Activated CD8-positive, alpha-beta memory T cell treated with anti-CD3 and anti-CD28 coated beads, Interleukin-2, amount 50 U/mL, for 1 hour (primary cell): Measurements from ENCODE around the gene RPS6KA4.
"Not testable (repeated sequence)": the region's sequence is repeated elsewhere in the genome, so short reads cannot be mapped to it uniquely, and the experiment has no call there.

Experiments used
- DNase-seq: peaks from one replicate; pipeline ENCODE4 v3.0.0-alpha.2; 2020; ENCODE audit errors: extremely low read depth

The RPS6KA4 gene

DNA sequence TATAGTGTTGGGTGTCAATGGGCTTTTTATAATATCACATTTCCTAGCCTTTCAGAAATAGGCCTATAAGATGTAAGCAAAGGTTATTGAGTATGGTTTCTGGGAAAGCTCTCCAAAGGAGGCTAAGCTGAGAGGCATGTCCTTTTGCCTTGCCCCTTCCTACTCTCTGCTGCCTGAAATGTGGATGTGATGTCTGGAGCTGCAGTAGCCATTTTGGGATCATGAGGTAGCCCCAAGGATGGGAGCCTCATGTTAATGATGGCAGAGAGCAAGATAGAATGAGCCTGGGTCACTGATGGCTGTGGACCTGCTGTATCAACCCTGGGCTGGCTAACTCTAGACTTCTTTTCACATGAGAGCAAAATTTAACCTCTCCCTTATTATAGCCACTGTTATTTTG is 29.0 kb downstream of the RPS6KA4 start:
- DNase-seq, result no peak

GRCh38 chr11:64388894-64389293 is 29.9 kb downstream of the RPS6KA4 start:
- DNase-seq, result no peak

DNA sequence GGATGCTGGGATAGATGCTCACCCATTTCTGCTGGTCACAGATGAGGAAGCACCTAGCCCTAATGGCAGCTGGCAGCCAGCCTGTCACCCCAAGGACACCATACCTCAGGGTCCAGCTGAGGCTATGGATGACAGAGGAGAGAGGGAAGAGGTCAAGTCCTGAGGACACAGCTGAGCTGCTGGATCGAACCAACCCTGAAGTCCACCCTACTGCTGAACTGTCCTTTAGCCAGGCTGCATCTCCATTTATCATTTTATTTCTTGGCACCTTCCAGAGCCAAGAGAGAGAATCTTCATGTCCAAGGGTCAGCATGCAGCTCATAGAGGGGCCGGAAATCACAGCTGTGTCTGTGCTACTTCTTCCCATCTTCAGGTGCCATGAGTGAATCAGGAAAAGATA is 30.9 kb downstream of the RPS6KA4 start:
- no peak for DNase-seq

- DNase-seq, result no peak
Measured at GRCh38 chr11:64390558-64390957, 31.6 kb downstream of the RPS6KA4 start.

DNA sequence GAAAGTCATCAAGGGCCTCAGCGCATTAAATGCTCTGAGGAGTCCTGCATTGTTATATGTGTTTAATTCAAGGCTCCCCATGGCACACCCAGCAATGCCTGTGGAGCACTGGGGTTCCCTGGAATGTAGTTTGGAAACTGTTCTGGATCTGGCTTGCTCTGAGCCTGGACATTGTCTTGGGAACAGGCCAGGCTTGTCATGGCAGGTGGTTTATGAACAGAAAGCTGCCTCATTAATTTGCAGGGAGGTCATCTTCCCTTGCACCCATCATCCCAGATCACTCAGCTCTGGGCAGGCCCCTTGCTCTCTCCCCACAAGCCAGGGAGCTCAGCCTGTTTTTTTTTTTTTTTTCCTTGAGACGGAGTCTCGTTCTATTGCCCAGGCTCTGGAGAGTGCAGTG is 32.9 kb downstream of the RPS6KA4 start:
- no peak for DNase-seq

GRCh38 chr11:64395545-64396078 is 36.6 kb downstream of the RPS6KA4 start:
- DNase-seq, result no peak

DNA sequence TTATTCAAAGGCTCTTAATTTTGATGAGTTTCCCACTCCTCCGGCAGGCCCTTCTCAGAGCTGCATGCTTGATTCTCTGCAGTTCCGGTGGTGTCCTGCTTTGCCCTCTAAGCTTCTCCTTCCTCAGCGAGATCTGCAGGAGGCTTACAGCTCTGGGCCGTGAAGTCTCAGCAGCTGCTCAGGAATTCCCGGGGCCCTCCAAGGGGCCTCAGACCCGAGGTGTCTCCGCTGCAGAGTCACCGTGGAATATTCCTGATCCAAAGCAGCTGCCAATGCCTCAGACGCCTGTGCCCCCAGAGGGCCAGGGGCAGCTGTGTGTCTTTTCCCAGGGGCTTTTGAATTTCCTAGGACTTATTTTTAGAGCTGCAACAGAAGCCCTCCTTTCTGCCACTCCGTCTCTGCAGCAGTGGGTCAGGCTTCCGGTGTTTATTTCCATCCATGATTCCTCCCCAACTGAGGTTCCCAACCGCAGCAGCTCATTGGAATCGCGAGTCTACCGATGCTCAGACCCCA is 37.2 kb downstream of the RPS6KA4 start:
- DNase-seq, result no peak

- DNase-seq, result no peak
Measured at GRCh38 chr11:64400102-64400501, 41.1 kb downstream of the RPS6KA4 start.

- DNase-seq, result no peak
Measured at GRCh38 chr11:64400667-64401066, 41.7 kb downstream of the RPS6KA4 start.

DNA sequence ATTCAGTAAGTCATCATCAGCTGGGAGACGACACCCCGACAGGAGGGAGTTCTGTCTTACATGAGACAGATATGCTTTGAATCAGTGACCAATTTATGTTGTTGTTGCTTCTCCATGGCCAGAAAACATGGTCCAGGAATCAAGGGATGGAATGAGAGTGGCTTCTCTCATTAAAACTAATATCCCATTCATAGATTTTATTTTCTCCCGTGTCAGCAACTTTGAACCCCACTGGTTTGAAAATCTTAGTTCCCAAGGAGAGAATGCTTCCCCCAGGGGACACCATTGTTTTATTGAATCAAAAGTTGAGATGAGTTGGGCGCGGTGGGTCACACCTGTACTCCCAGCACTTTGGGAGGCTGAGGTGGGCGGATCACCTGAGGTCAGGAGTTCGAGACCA is 42.8 kb downstream of the RPS6KA4 start:
- DNase-seq, result no peak

DNA sequence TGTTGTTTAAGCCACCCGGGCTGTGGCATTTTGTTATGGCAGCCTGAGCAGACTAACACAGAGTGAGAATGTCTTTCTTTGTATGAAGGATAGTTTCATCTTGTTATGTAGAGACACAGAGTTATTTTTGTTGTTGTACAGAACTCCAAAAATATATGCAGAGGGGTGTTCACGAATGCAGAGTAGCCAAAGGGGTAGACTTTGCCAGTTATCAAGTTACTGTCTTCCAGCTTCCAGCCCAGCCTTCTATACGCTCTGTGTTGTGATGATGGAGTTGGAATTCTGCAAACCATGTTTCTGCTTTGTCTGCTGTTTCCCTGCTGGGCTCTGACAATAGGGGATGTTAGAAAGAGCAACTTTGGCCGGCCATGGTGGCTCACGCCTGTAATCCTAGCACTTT is 44.1 kb downstream of the RPS6KA4 start:
- no peak for DNase-seq

DNA sequence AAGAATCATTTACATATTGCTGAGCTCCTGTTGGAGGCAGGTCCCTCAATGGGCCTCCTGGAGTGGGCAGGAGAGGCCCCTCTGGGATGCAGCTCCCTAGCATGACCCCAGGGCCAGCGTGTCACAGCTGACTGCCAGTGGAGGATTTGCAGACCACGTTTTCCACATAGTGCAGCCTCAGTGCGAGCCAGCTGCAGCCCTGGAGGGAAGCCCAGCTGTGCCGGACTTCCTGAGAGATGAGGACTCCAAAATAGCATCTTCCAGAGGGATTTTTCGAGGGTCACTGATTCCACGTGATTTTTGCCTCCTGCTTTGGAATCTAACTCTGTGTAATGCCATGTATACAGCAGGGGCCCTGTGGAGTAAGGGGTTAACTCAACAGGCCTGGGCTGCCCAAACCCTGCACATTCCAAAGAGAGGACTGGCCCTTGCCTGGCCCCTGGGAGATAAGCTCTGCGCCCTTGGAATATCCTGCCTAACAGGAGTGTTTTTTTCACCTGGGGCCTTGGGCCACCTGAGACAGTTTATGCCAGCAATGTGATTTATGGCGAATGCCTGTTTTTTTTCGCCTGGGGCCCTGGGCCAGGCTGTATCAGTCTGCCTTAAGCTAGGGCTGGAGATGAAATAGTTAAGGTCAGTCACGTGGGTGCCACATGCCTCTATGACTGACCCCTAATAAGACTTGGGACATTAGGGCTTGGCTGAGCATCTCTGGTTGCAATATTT is 47.4 kb downstream of the RPS6KA4 start:
- DNase-seq, result no peak

- no peak for DNase-seq
Measured at GRCh38 chr11:64407221-64407620, 48.3 kb downstream of the RPS6KA4 start.

GRCh38 chr11:64407630-64408029 is 48.7 kb downstream of the RPS6KA4 start:
- no peak for DNase-seq

DNA sequence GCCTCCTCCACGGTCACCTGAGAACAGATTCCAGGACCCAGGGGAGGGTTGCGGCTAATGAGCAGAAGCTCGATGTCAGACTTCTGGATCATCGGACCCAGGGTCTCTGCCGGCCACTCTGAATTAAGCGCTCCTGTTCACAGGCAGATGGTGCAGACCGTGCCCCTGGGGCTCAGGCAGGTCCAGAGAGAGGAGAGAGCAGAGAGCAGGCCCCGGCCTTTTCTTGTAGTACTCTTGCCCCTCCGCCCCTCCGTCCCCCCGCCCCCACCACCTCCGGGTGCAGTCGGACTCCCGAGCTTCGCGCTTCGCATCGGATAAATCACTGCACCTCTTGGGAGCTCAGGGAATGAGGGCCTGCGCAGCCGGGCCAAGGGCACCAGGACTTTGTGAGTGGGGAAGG is 50.3 kb downstream of the RPS6KA4 start:
- no peak for DNase-seq

GRCh38 chr11:64409707-64410403 is 50.9 kb downstream of the RPS6KA4 start:
- no peak for DNase-seq

GRCh38 chr11:64410404-64410734 is 51.4 kb downstream of the RPS6KA4 start:
- DNase-seq, result no peak

- DNase-seq, result no peak
Measured at GRCh38 chr11:64413417-64413816, 54.5 kb downstream of the RPS6KA4 start.

DNA sequence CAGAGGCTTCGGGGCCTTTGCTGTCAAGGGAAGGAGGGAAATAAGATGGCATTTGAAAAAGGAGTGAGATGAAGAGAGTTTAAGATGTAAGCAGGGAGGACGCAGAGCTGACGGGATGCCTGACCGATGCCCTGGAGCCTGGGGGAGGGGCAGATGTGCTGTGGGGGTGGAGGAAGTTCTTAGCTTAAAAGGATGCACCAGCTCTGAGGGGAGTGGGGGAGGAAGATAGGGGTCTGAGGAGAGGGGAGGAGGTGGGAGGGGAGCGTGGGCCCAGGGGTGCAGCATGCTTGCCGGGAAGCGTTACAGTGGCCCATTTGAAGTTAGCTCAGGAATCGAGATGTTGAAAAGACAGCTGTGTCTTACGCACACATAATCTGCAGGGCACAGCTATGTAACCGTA is 56.3 kb downstream of the RPS6KA4 start:
- DNase-seq, result no peak

- DNase-seq, result no peak
Measured at GRCh38 chr11:64415996-64416728, 57.2 kb downstream of the RPS6KA4 start.

DNA sequence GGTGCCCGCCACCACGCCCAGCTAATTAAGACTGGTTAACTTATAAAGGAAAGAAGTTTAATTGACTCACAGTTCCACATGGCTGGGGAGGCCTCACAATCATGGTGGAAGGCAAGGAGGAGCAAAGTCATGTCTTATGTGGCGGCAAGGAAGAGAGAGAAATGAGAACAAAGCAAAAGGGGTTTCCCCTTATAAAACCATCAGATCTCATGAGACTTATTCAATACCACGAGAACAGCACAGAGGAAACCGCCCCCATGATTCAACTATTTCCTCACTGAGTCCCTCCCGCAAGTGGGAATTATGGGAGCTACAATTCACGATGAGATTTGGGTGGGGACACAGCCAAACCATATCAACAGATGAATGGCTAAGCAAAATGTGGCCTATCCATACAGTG is 59.3 kb downstream of the RPS6KA4 start:
- DNase-seq, result not testable (repeated sequence)

DNA sequence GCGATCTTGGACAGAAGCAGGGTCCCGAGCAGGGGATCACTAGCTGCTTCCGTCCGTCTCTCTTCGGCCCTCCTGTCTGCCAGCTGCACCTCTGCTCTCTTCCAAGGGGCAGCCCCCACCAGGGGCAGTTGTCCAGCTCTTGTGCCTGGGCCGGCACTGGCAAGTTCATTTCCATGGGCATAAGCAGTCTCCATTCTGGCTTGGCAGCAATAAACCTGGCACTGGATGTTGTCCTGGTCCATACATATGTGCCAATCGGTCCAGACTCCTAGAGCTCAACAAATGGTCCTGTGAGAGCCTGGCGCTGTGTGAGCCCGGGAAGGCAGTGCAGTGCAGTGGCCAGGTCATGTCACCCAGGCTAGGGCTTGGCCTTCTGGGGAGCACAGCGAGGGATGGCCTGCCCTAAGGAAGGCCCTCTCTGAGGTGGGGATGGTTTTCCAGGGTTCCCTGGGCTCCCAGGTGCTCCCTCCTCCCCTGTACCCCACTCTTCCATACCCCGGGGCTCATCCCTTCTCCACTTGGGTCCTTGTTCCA is 60.4 kb downstream of the RPS6KA4 start:
- no peak for DNase-seq
